GM18873 (cell line): Measurements from ENCODE around the gene TNFRSF21.
"Not testable (repeated sequence)": the region's sequence is repeated elsewhere in the genome, so short reads cannot be mapped to it uniquely, and the experiment has no call there.

Experiments used
- ATAC-seq: cut with Tn5 transposase; IDR thresholded peaks from one replicate; pipeline ENCODE4 v1.9.1; 2021; ENCODE audit warnings: mild to moderate bottlenecking, moderate library complexity, moderate number of reproducible peaks; ENCODE audit not compliant: unreplicated experiment, low FRiP score

TNFRSF21 gene

GRCh38 chr6:47235421-47235820 is 74.3 kb downstream of the TNFRSF21 start:
- no peak for ATAC-seq

DNA sequence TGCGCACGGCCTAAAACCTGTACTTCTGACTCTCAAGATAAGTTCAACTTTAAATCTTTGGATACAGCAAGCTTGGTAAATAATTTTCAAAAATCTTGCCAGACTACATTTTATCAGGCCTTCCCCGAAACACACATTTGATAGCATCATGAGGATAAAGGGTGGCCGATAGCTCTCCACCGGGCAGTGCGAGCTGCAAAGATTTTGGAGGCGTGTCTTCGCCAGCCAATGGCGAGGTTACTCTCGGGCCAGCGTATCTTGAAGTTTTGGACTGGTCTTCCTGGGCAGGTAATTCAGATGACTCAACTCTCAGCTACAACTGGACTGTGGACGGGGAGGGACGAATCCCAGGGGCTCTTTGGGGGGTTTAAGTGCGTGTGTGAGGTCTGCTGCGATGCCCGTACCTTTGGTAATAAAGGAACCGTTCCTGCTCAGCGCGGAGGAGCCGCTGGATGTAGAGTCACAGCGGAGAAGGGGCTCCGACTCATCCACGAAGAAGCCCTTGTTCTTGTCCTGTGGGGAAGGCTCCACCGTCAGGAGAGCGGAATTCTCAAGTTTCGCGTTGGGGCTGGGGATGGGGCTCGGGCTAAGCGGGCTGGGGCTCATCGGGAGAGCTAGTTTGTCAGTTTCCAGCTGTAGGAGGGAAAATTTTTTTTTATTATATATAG is 75.3 kb downstream of the TNFRSF21 start:
- no peak for ATAC-seq

DNA sequence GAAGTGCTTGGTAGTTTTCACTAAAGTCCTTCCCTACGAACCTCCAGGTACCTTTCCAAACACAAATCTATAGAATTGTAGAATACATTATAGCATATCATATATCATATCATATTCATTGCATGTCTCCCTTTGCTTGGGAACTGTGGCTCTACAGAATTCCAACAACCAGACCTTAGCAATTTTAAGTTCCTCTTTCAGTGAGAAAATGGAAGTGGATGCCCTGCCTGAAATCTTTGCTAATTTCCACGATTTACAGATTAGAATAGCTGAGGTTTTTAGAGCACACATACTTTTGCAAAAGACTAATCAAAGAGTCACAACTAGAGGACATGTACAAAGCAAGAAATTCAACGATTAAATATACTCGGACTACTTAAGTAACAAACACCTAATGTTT is 78.6 kb downstream of the TNFRSF21 start:
- no peak for ATAC-seq

DNA sequence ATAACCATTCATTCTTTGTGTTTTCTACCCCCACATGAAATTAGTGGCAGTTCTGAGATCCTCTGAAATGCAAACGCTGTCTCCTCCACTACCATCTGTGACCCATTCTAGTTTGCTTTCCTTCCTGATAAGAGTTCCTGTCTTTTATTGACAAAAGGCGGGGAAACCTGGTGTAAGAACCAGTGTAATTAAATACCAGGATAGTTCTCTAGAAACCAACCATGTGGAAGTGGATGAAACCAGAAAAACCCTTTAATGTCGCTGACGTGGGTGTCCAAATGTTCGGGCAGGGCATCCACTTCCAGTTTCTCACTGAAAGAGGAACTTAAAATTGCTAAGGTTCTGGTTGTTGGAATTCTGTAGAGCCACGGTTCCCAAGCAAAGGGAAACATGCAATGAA is 79.1 kb downstream of the TNFRSF21 start:
- ATAC-seq, result no peak

GRCh38 chr6:47229255-47229654 is 80.5 kb downstream of the TNFRSF21 start:
- no peak for ATAC-seq

- not testable (repeated sequence) for ATAC-seq
Observed at GRCh38 chr6:47228093-47228492, 81.6 kb downstream of the TNFRSF21 start.

DNA sequence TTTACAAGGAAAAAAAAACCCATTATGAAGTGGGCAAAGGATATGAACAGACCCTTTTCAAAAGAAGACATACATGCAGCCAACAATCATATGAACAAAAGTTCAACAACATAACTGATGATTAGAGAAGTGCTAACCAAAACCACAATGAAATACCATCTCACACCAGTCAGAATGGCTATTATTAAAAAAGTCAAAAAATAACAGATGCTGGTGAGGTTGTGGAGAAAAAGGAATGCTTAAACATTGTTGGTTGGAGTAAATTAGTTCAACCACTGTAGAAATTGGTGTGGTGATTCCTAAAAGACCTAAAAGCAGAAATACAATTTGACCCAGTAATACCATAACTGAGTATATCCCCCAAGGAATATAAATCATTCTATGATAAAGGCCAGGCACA is 86.5 kb downstream of the TNFRSF21 start:
- ATAC-seq, result not testable (repeated sequence)

DNA sequence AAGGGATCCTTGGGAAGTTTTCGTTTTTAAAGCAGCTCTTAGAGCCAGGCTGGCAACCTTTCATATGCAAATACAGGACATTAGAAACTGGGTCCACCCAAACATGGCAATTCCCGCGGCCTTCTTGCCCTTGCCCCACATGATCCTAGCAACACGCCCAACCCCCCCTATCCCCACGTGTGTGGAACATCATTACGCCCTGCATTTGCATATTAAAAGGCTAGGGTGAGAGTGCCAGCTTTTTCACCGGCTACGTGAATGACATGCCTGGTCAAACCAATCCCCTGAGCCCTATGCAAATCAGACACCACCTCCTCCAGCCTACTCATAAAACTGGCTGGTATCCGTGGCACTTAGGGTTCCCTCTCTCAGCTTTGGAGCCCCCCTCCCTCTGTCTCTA is 88.1 kb downstream of the TNFRSF21 start:
- no peak for ATAC-seq

GRCh38 chr6:47209632-47210031 is 100.1 kb downstream of the TNFRSF21 start:
- ATAC-seq, result no peak

- ATAC-seq, result no peak
Observed at GRCh38 chr6:47207261-47207660, 102.4 kb downstream of the TNFRSF21 start.

DNA sequence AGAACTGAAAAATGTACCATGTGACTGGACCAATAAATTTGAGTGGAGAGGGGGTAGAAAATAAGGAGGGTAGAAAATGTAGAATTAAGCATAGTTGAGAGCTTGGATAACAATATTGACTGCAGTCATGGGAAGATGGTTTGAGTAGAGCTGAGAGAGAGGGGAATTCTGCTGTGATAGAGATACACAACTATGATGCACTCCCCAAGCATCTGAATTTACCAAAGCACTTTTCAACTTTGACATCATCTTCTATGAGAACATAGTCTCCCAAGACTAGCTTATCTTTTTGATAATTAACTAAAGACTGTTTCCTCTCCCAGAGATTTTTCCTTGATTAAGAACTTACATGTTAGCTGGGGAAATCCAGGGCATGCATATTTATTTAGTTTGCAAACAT is 103.1 kb downstream of the TNFRSF21 start:
- no peak for ATAC-seq

GRCh38 chr6:47203938-47204611 is 105.6 kb downstream of the TNFRSF21 start:
- ATAC-seq, result no peak

- ATAC-seq, result peak; percentile 82
Observed at GRCh38 chr6:47203266-47203937, 106.3 kb downstream of the TNFRSF21 start.

DNA sequence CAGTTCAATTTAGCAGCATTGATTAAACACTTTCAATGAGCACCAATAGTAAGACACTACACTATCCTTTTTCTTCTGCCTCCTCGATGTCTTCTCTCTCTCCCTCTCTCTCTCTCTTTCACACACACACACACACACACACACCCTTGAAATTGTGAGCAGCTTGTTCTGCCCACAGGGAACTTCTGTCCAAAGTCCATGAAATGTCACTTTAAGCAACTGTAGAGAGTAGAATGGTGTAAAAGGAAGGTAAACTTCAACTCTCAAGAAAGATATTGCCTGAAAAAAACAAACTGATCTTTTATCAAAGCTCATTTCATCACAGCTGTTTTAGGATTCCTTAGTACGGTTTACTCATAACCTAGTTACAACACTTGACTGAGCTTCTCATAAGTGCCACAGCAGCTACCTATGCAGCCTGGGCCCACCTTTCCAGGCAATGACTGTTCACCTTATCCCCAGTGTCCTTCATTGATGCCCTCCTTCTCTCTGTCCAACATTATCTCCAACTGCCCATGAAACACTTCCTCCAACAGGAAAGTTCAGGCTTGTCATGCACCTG is 107.0 kb downstream of the TNFRSF21 start:
- no peak for ATAC-seq

DNA sequence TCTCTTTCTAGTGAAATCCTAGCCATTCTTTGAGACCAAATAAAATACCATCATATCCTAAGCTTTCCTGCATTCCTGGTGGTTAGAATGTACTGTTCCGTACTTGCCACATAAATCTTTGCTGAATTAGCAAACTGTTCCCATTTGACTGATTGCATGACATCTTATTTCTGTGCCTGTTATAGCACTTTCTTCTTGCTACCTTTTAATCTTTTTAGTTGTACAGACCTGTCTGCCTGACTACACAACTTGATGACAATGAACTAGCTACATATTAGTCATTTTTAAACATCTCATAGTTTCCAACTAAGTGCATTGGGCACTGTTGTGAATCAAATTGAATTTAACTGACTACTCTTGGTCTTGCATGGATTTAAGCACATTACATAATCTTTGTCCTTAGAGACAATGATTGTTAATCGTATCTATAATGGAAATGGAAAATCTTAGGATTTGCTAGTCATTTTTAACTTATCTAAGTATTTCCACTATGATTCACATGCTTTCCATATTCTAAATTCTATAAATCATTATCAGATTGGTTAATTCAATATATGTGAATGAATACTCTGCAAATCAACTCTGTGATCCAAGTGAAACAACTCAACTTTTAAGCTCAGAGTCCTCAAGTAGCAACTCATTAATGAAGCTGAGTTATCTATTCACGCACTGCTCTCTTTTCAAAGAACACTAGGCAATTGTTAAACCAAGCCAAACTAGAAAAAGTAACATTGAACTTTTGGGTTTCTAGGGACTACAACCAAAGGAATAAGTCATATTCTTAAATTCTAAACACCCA is 109.0 kb downstream of the TNFRSF21 start:
- no peak for ATAC-seq

DNA sequence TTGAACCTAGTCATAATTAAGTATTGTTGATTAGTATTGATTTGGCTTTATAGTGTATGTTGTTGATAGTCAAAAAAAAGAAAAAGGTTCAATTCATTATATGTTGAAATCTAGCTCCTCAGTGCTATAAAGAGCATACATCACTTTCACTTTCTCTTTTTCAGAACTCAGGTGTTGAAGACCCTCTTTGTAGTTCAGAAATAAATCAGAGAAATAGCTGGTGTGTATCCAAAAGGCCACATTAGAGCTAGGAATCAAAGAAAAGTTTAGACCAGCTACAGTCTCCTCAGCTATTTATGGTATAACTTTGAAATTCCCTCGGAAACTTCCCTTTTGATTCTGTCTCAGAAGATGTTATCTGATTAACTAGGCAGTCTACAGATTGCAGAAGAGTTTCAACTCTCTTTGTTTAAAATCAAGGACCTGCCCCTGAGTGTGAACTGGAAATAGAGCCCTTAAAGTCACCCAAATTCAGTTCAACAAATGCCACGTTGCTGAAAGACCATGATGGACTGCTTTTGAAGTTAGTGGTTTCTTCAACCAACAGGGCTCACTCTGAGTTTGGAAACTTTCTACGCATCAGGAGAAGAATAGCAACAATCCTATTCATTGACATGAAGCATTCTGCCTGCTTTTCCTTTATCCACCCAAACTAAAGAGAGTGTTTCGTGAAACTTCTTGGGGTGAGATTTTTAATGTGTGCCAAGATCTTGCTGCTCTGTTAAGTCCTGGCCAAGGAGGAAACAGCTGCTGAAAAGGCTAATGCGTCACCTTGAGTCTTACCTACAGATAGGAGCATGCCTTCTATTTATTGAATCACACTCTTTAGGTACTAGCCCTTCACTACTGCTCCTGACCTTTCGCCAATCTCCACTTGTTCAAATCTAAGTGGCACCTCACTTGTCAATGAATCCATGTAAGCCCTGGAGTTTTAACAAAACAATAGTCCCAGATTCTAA is 111.7 kb downstream of the TNFRSF21 start:
- ATAC-seq, result no peak

- no peak for ATAC-seq
Observed at GRCh38 chr6:47196113-47196512, 113.6 kb downstream of the TNFRSF21 start.

GRCh38 chr6:47195011-47195650 is 114.6 kb downstream of the TNFRSF21 start:
- no peak for ATAC-seq

DNA sequence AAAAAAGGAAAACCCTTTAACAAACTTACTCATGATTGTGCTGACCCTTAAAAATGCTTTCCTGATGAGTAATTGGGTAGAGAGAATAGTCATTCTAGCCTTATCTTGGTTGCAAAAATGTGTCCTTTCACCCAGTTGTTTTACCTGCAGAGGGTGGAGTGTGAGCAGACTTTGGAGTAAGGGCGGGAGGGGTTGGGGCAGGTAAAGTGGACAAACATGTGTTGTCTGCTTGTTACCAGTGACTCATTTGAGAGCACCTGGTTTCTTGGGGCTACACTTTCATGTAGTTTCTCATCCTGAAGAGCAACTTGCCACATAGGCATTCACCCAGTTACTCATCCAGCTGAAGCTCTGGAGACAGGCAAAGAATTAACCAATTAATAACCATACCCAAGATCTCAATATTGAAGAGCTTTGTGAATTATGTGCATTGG is 121.1 kb downstream of the TNFRSF21 start:
- ATAC-seq, result no peak
